Liver (tissue), 9 donors: Measurements from ENCODE around the gene RWDD4. TPM values are rescaled to one million over a fixed set of nuclear protein-coding genes. Genes with fewer than 3 reads are reported as not detected.

Source experiments
- DNase-seq: peaks from one replicate; pipeline ENCODE4 v3.0.0-alpha.2; 2017; ENCODE audit warnings: low spot score
- H3K27ac ChIP-seq, 2 donors: one replicate each; pipeline ENCODE4 v1.7.0; 2013; ENCODE audit warnings: inconsistent platforms in 2 of 2, low read length in 2 of 2, control low read depth in 1 of 2, low read depth in 1 of 2, mild to moderate bottlenecking in 1 of 2
- H3K27me3 ChIP-seq, 4 donors: one replicate each; pipeline versions ENCODE4 v1.6.1 to v1.7.0; 2013; ENCODE audit warnings: low read length in 3 of 4, inconsistent platforms in 1 of 4, mild to moderate bottlenecking in 1 of 4, moderate library complexity in 1 of 4; ENCODE audit not compliant: control insufficient read depth in 4 of 4, insufficient read depth in 4 of 4
- H3K36me3 ChIP-seq, 4 donors: one replicate each; pipeline versions ENCODE4 v1.6.1 to v1.7.0; 2013; ENCODE audit warnings: low read length in 3 of 4, mild to moderate bottlenecking in 3 of 4, low read depth in 1 of 4, moderate library complexity in 1 of 4; ENCODE audit not compliant: control insufficient read depth in 4 of 4, insufficient read depth in 3 of 4
- H3K4me1 ChIP-seq, 4 donors: one replicate each; pipeline versions ENCODE4 v1.6.1 to v1.7.0; 2013; ENCODE audit warnings: low read length in 3 of 4, mild to moderate bottlenecking in 3 of 4, moderate library complexity in 1 of 4; ENCODE audit not compliant: control insufficient read depth in 4 of 4, insufficient read depth in 4 of 4
- H3K4me3 ChIP-seq, 3 donors: one replicate each; pipeline versions ENCODE4 v1.6.1 to v1.7.0; 2013; ENCODE audit warnings: low read length in 3 of 3, control low read depth in 1 of 3, low read depth in 1 of 3, mild to moderate bottlenecking in 1 of 3
- H3K9ac ChIP-seq, 2 donors: one replicate each; pipeline ENCODE4 v1.7.0; 2013; ENCODE audit warnings: low read length in 2 of 2, mild to moderate bottlenecking in 2 of 2, moderate library complexity in 2 of 2, control low read depth in 1 of 2, low read depth in 1 of 2
- H3K9me3 ChIP-seq, 4 donors: one replicate each; pipeline versions ENCODE4 v1.6.1 to v1.7.0; 2013; ENCODE audit warnings: low read length in 3 of 4; ENCODE audit not compliant: control insufficient read depth in 4 of 4
- GABPA ChIP-seq, 2 donors: IDR thresholded peaks in 1 of 2; conservative IDR thresholded peaks in 1 of 2; 2 replicates each; pipeline ENCODE4 v1.6.1; 2016; ENCODE audit warnings: antibody characterized with exemption in 2 of 2, mild to moderate bottlenecking in 1 of 2, moderate library complexity in 1 of 2
- HNF4A ChIP-seq, 2 donors: conservative IDR thresholded peaks; 2 replicates each; pipeline ENCODE4 v1.6.1; 2016; ENCODE audit warnings: antibody characterized with exemption in 2 of 2, mild to moderate bottlenecking in 2 of 2
- HNF4G ChIP-seq: IDR thresholded peaks from 2 replicates; pipeline ENCODE4 v1.6.1; 2016; ENCODE audit warnings: antibody characterized with exemption
- NR2F2 ChIP-seq: IDR thresholded peaks from 2 replicates; pipeline ENCODE4 v1.6.1; 2016; ENCODE audit warnings: antibody characterized with exemption
- RAD21 ChIP-seq, 2 donors: IDR thresholded peaks; 2 replicates each; pipeline ENCODE4 v1.6.1; 2016; ENCODE audit warnings: antibody characterized with exemption in 2 of 2, mild to moderate bottlenecking in 2 of 2
- RXRA ChIP-seq, 2 donors: IDR thresholded peaks; 2 replicates each; pipeline ENCODE4 v1.6.1; 2017 to 2018; ENCODE audit warnings: antibody characterized with exemption in 2 of 2, mild to moderate bottlenecking in 1 of 2
- TAF1 ChIP-seq: conservative IDR thresholded peaks from 2 replicates; pipeline ENCODE4 v1.6.1; 2016; ENCODE audit warnings: antibody characterized with exemption, mild to moderate bottlenecking
- WGBS: extraction: QIAGEN DNeasy Blood & Tissue Kit; methylation state at CpG from one replicate; pipeline ENCODE4 v1.1.7; 2013; 5-methylcytosine and 5-hydroxymethylcytosine counted together
- polyA plus RNA-seq, 2 donors: library from polyadenylated mRNA; stranded (reverse) in 1 of 2; unstranded in 1 of 2; fragments of 200-250 nt in 1 of 2; fragments of >200 nt in 1 of 2; fragmentation: Nextera tagmentation in 1 of 2; extraction: Ambion mirVana in 1 of 2; gene quantifications; one replicate each; pipeline versions ENCODE4 v1.2.1 to v1.2.3, GENCODE V29; 2013 to 2015
- total RNA-seq, 2 donors: library from RNA; depleted of rRNA; stranded (reverse); fragments of >200 nt; gene quantifications; one replicate each; pipeline ENCODE4 v1.2.3, GENCODE V29; 2014
- TF ChIP-seq, protein P1 (sequence below): IDR thresholded peaks from 2 replicates; pipeline ENCODE4 v1.6.1; 2016; ENCODE audit warnings: antibody characterized with exemption, mild to moderate bottlenecking
- TF ChIP-seq, protein P2 (sequence below): IDR thresholded peaks from 2 replicates; pipeline ENCODE4 v1.6.1; 2016; ENCODE audit warnings: antibody characterized with exemption
- TF ChIP-seq, protein P3 (sequence below): fragments of 150-350 bp; IDR thresholded peaks from 2 replicates; pipeline ENCODE4 v1.5.1; 2017; ENCODE audit warnings: improper control_type of control experiment, low read depth, low read length; ENCODE audit not compliant: missing input control
- TF ChIP-seq, protein P4 (sequence below): IDR thresholded peaks from 2 replicates; pipeline ENCODE4 v1.6.1; 2016; ENCODE audit warnings: antibody characterized with exemption
- donor health status: healthy.
- donor health status: healthy.
- donor health status: healthy.
- donor health status: healthy.
- donor health status: healthy.

The RWDD4 gene
- total and polyA plus RNA-seq, 4 donors: 6.5 to 17.9 (median 8.9) TPM

DNA sequence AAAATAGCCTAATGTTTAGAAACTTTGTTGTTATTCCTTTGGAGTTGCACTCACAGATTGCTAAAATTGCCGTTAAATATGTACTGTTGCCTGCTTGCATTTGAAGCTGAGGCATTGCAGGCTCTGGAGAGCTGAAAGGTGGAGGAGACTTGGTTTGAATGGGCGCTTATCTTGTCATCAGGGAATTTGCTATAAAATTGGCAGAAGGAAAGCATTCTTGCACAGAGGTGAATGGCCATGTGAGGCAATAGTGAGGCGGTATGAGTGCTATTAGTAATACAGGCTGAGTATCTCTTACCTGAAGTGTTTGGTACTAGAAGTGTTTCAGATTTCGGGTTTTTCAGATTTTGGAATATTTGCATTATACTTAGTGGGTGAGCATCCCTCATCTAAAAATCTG, 41.4 kb upstream of the RWDD4 start:
- no peak overlapping the region for H3K4me3 ChIP-seq
- WGBS: 78% methylated on average over 4 of the region's 4 CpGs
- H3K27ac ChIP-seq: no peak overlapping the region
- no peak overlapping the region for H3K9ac ChIP-seq
- peak; percentile 30 to 49 for TF ChIP-seq RXRA (IDR thresholded peaks at IDR 0.05)
- TF ChIP-seq HNF4A (conservative IDR thresholded peaks at IDR 0.05): peak; percentile 10 to 15
- no peak for TF ChIP-seq HNF4G
- H3K36me3 ChIP-seq: peaks cover 7 to 38% (median 33%) of the 10 kb centered on the region in 4 donors
- DNase-seq: no peak
- H3K27me3 ChIP-seq: no peaks in the 10 kb centered on the region
- H3K4me1 ChIP-seq: peaks cover 3 to 14% (median 5%) of the 10 kb centered on the region in 4 donors
- H3K9me3 ChIP-seq: no peaks in the 10 kb centered on the region

DNA sequence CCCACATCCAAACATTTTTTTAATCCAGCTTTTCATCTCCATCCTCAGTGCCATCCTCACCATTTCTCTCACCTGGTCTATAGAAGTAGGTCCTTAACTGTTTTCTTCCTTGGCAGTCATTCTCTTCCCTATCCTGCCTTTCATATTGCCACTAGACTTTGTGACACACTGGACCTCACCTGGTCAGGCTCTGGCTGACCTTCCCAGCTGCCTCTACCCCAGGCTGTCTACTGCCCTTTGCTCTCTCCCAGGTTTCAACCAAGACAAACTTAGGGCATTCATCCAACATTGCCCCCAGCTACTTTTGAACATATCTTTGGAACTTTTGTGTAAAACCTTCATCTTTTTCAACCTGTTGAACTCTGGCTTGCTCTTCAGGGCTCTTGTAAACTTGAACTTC, 39.9 kb upstream of the RWDD4 start:
- H3K27me3 ChIP-seq: no peaks in the 10 kb centered on the region
- no peaks in the 10 kb centered on the region for H3K9me3 ChIP-seq
- TF ChIP-seq RXRA (IDR thresholded peaks at IDR 0.05) (peak; percentile 16 to 19), HNF4G (peak; percentile 35), HNF4A (conservative IDR thresholded peaks at IDR 0.05) (peak; percentile 55 to 67), NR2F2 (no peak), TAF1 (no peak), RAD21 (IDR thresholded peaks at IDR 0.05) (no peak), GABPA (IDR thresholded peaks at IDR 0.05 in 1 of 2, conservative IDR thresholded peaks at IDR 0.05 in 1 of 2) (no peak)
- TF ChIP-seq, protein P1, sequence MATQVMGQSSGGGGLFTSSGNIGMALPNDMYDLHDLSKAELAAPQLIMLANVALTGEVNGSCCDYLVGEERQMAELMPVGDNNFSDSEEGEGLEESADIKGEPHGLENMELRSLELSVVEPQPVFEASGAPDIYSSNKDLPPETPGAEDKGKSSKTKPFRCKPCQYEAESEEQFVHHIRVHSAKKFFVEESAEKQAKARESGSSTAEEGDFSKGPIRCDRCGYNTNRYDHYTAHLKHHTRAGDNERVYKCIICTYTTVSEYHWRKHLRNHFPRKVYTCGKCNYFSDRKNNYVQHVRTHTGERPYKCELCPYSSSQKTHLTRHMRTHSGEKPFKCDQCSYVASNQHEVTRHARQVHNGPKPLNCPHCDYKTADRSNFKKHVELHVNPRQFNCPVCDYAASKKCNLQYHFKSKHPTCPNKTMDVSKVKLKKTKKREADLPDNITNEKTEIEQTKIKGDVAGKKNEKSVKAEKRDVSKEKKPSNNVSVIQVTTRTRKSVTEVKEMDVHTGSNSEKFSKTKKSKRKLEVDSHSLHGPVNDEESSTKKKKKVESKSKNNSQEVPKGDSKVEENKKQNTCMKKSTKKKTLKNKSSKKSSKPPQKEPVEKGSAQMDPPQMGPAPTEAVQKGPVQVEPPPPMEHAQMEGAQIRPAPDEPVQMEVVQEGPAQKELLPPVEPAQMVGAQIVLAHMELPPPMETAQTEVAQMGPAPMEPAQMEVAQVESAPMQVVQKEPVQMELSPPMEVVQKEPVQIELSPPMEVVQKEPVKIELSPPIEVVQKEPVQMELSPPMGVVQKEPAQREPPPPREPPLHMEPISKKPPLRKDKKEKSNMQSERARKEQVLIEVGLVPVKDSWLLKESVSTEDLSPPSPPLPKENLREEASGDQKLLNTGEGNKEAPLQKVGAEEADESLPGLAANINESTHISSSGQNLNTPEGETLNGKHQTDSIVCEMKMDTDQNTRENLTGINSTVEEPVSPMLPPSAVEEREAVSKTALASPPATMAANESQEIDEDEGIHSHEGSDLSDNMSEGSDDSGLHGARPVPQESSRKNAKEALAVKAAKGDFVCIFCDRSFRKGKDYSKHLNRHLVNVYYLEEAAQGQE: no peak
- TF ChIP-seq, protein P2, sequence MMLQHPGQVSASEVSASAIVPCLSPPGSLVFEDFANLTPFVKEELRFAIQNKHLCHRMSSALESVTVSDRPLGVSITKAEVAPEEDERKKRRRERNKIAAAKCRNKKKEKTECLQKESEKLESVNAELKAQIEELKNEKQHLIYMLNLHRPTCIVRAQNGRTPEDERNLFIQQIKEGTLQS: no peak
- TF ChIP-seq, protein P3, sequence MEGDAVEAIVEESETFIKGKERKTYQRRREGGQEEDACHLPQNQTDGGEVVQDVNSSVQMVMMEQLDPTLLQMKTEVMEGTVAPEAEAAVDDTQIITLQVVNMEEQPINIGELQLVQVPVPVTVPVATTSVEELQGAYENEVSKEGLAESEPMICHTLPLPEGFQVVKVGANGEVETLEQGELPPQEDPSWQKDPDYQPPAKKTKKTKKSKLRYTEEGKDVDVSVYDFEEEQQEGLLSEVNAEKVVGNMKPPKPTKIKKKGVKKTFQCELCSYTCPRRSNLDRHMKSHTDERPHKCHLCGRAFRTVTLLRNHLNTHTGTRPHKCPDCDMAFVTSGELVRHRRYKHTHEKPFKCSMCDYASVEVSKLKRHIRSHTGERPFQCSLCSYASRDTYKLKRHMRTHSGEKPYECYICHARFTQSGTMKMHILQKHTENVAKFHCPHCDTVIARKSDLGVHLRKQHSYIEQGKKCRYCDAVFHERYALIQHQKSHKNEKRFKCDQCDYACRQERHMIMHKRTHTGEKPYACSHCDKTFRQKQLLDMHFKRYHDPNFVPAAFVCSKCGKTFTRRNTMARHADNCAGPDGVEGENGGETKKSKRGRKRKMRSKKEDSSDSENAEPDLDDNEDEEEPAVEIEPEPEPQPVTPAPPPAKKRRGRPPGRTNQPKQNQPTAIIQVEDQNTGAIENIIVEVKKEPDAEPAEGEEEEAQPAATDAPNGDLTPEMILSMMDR: no peak
- TF ChIP-seq, protein P4, sequence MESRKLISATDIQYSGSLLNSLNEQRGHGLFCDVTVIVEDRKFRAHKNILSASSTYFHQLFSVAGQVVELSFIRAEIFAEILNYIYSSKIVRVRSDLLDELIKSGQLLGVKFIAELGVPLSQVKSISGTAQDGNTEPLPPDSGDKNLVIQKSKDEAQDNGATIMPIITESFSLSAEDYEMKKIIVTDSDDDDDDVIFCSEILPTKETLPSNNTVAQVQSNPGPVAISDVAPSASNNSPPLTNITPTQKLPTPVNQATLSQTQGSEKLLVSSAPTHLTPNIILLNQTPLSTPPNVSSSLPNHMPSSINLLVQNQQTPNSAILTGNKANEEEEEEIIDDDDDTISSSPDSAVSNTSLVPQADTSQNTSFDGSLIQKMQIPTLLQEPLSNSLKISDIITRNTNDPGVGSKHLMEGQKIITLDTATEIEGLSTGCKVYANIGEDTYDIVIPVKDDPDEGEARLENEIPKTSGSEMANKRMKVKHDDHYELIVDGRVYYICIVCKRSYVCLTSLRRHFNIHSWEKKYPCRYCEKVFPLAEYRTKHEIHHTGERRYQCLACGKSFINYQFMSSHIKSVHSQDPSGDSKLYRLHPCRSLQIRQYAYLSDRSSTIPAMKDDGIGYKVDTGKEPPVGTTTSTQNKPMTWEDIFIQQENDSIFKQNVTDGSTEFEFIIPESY: no peak
- H3K9ac ChIP-seq: no peak overlapping the region
- H3K36me3 ChIP-seq: peaks cover 7 to 44% (median 39%) of the 10 kb centered on the region in 4 donors
- DNase-seq: no peak
- H3K27ac ChIP-seq: no peak overlapping the region
- H3K4me1 ChIP-seq: peaks cover 3 to 14% (median 5%) of the 10 kb centered on the region in 4 donors
- H3K4me3 ChIP-seq: no peak overlapping the region
